Neural cell (in vitro differentiated cells): ENCODE results near the gene MAD1L1. TPM values are rescaled to one million over a fixed set of nuclear protein-coding genes. Genes with fewer than 3 reads are reported as not detected.

ENCODE experiments used
- H2AFZ ChIP-seq: fragments of 200-600, 300-800 bp; sonication (generic), shearing (Covaris generic); 2 replicates; pipeline ENCODE4 v1.6.0; 2014; ENCODE audit warnings: low read depth, mild to moderate bottlenecking, antibody characterized with exemption, low read length, moderate library complexity
- H3F3A ChIP-seq: fragments of 200-600 bp; shearing (Covaris generic); 2 replicates; pipeline ENCODE4 v1.6.1; 2016; ENCODE audit warnings: mild to moderate bottlenecking, moderate library complexity, mixed read lengths, antibody characterized with exemption, low read length; ENCODE audit not compliant: insufficient read depth, poor library complexity, severe bottlenecking
- H3K27ac ChIP-seq: fragments of 200-600, 300-800 bp; sonication (generic), shearing (Covaris generic); 2 replicates; pipeline ENCODE4 v1.5.1; 2014; ENCODE audit warnings: mild to moderate bottlenecking, low read length, moderate library complexity
- H3K27me3 ChIP-seq: fragments of 300-800, 200-600 bp; sonication (generic), shearing (Covaris generic); 2 replicates; pipeline ENCODE4 v1.6.0; 2014; ENCODE audit warnings: mild to moderate bottlenecking, low read depth, low read length, moderate library complexity; ENCODE audit not compliant: insufficient read depth
- H3K36me3 ChIP-seq: fragments of 300-800, 200-600 bp; sonication (generic), shearing (Covaris generic); 2 replicates; pipeline ENCODE4 v1.5.1; 2014; ENCODE audit warnings: mild to moderate bottlenecking, antibody characterized with exemption, low read length, moderate library complexity; ENCODE audit not compliant: insufficient read depth
- H3K4me2 ChIP-seq: fragments of 300-800, 200-600 bp; sonication (generic), shearing (Covaris generic); 2 replicates; pipeline ENCODE4 v1.6.0; 2014; ENCODE audit warnings: mild to moderate bottlenecking, low read length
- H3K4me3 ChIP-seq: fragments of 300-800, 200-600 bp; sonication (generic), shearing (Covaris generic); 2 replicates; pipeline ENCODE4 v1.5.1; 2014; ENCODE audit warnings: mild to moderate bottlenecking, low read length, moderate library complexity
- H3K79me2 ChIP-seq: fragments of 200-600 bp; shearing (Covaris generic); replicated peaks from 2 replicates; pipeline ENCODE4 v1.6.0; 2014; ENCODE audit warnings: mild to moderate bottlenecking, low read length, moderate library complexity; ENCODE audit not compliant: insufficient read depth
- H3K9ac ChIP-seq: fragments of 300-800, 200-600 bp; sonication (generic), shearing (Covaris generic); 2 replicates; pipeline ENCODE4 v1.6.1; 2016; ENCODE audit warnings: mild to moderate bottlenecking, low read length, mixed read lengths
- H3K9me2 ChIP-seq: fragments of 200-600 bp; shearing (Covaris generic); 2 replicates; pipeline ENCODE4 v1.6.1; 2016; ENCODE audit warnings: mild to moderate bottlenecking, low read length, mixed read lengths; ENCODE audit not compliant: insufficient read depth
- H3K9me3 ChIP-seq: fragments of 200-600, 300-800 bp; sonication (generic), shearing (Covaris generic); 2 replicates; pipeline ENCODE4 v1.6.1; 2016; ENCODE audit warnings: mild to moderate bottlenecking, mixed run types, low read length, moderate library complexity, mixed read lengths
- H4K20me1 ChIP-seq: fragments of 200-600 bp; shearing (Covaris generic); 2 replicates; pipeline ENCODE4 v1.6.1; 2016; ENCODE audit warnings: mild to moderate bottlenecking, mixed run types; ENCODE audit not compliant: insufficient read depth
- EP300 ChIP-seq: fragments of 450-650 bp; conservative IDR thresholded peaks from 2 replicates; pipeline ENCODE4 v1.6.1; 2014; ENCODE audit warnings: antibody characterized with exemption, mild to moderate bottlenecking, moderate library complexity; ENCODE audit not compliant: poor library complexity, severe bottlenecking
- EZH2 ChIP-seq: fragments of 200-600, 300-800 bp; shearing (Covaris generic), sonication (generic); IDR thresholded peaks from 2 replicates; pipeline ENCODE4 v1.6.1; 2014; ENCODE audit warnings: antibody characterized with exemption, low read length, borderline replicate concordance, mild to moderate bottlenecking; ENCODE audit not compliant: insufficient read depth, poor library complexity, severe bottlenecking
- MXI1 ChIP-seq: fragments of 450-650 bp; conservative IDR thresholded peaks from 2 replicates; pipeline ENCODE4 v1.6.1; 2014; ENCODE audit warnings: antibody characterized with exemption, mild to moderate bottlenecking; ENCODE audit not compliant: poor library complexity, severe bottlenecking
- POLR2AphosphoS5 ChIP-seq: IDR thresholded peaks from 2 replicates; pipeline ENCODE4 v1.6.1; 2012
- RAD21 ChIP-seq: fragments of 450-650 bp; conservative IDR thresholded peaks from 2 replicates; pipeline ENCODE4 v1.6.1; 2014; ENCODE audit warnings: antibody characterized with exemption, mild to moderate bottlenecking, moderate library complexity
- SMC3 ChIP-seq: fragments of 450-650 bp; conservative IDR thresholded peaks from 2 replicates; pipeline ENCODE4 v1.6.1; 2014; ENCODE audit warnings: antibody characterized with exemption, mild to moderate bottlenecking, moderate library complexity; ENCODE audit not compliant: poor library complexity
- TAF1 ChIP-seq: IDR thresholded peaks from 2 replicates; pipeline ENCODE4 v1.6.1; 2012; ENCODE audit warnings: low read depth
- polyA plus RNA-seq: library from polyadenylated mRNA; depleted of rRNA; stranded (reverse); fragments of >200 nt; gene quantifications from 2 replicates; pipeline ENCODE4 v1.2.3, GENCODE V29; 2014
- TF ChIP-seq, protein P1 (sequence below): fragments of 450-650 bp; IDR thresholded peaks from 2 replicates; pipeline ENCODE4 v1.5.1; 2014; ENCODE audit warnings: antibody characterized with exemption, mild to moderate bottlenecking, moderate library complexity; ENCODE audit not compliant: poor library complexity, severe bottlenecking
- TF ChIP-seq, protein P2 (sequence below): IDR thresholded peaks from 2 replicates; pipeline ENCODE4 v1.6.1; 2012; ENCODE audit warnings: borderline replicate concordance

The MAD1L1 gene
- polyA plus RNA-seq, 1 donor from 2014 or later: 31.4 TPM

DNA sequence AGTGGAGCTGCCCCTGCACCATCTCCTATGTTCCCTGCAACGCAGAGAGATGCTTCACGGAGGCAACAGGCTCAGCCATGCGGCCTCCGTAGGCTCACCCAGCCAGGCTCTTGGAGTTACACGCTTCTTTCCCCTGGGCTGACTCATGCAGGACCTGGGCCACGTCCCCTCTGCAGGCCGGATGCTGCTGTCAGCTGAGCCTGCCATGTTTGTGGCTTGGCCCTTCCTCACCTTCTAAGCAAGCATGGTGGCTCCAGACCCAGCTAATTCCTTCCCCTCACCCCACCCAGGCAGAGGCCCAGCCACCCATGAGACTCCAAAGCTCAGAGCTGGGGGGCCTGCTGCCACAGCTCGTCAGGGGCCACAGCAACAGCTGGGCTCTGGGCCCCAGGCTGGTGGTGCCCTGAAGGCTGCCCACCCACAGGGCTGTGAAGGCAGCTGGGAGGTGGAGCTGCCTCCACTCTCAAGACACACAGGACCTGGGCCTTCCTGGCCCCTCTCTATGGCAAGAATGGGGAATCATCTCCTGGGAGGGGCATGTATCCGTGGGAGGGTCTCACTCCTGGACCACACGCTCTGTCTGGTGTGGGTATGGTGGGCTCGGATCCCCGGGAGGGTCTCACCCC lies 343.1 kb downstream of the MAD1L1 start:
- no peaks in the 10 kb centered on the region for H3K9me2 ChIP-seq
- no peaks in the 10 kb centered on the region for H3F3A ChIP-seq
- no peaks in the 10 kb centered on the region for H3K79me2 ChIP-seq
- H3K4me3 ChIP-seq: no peak overlapping the region
- H4K20me1 ChIP-seq: no peaks in the 10 kb centered on the region
- H3K36me3 ChIP-seq: peaks cover 4% of the 10 kb centered on the region
- H3K27ac ChIP-seq: no peak overlapping the region
- H3K9me3 ChIP-seq: no peaks in the 10 kb centered on the region
- no peaks in the 10 kb centered on the region for H3K27me3 ChIP-seq
- no peak for TF ChIP-seq EP300
- TF ChIP-seq EZH2: no peak
- no peak overlapping the region for H3K9ac ChIP-seq
- no peak overlapping the region for H3K4me2 ChIP-seq
- H2AFZ ChIP-seq: no peak overlapping the region

DNA sequence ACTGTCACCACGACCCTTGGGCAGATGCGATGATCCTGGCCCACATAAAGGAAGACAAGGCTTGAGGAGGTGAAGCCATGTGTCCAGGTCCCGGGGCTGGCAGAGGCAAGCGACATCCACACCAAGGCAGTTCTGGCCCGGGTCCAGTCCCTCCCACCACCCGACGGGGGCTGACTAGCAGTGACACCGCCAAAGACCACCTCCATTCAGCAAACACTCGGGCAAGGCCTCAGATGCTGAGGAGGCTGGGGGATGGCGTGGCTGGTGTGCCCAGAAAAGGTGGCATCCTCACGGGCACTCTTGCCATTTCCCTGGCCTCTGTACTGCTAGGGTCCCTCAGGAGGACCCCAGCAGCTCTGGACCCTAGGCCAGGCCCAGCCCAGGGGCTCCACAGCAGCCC lies 343.7 kb downstream of the MAD1L1 start:
- Histone ChIP-seq H4K20me1 (no peaks in the 10 kb centered on the region), H3F3A (no peaks in the 10 kb centered on the region), H3K4me2 (no peak overlapping the region), H3K9ac (no peak overlapping the region), H3K9me2 (no peaks in the 10 kb centered on the region), H3K36me3 (peaks cover 4% of the 10 kb centered on the region), H3K9me3 (no peaks in the 10 kb centered on the region), H3K27me3 (no peaks in the 10 kb centered on the region), H3K79me2 (no peaks in the 10 kb centered on the region), H3K27ac (no peak overlapping the region), H2AFZ (no peak overlapping the region), H3K4me3 (no peak overlapping the region)
- TF ChIP-seq SMC3 (no peak), TAF1 (no peak), RAD21 (no peak), EZH2 (no peak), MXI1 (no peak), POLR2AphosphoS5 (no peak), EP300 (no peak)
- TF ChIP-seq, protein P1, sequence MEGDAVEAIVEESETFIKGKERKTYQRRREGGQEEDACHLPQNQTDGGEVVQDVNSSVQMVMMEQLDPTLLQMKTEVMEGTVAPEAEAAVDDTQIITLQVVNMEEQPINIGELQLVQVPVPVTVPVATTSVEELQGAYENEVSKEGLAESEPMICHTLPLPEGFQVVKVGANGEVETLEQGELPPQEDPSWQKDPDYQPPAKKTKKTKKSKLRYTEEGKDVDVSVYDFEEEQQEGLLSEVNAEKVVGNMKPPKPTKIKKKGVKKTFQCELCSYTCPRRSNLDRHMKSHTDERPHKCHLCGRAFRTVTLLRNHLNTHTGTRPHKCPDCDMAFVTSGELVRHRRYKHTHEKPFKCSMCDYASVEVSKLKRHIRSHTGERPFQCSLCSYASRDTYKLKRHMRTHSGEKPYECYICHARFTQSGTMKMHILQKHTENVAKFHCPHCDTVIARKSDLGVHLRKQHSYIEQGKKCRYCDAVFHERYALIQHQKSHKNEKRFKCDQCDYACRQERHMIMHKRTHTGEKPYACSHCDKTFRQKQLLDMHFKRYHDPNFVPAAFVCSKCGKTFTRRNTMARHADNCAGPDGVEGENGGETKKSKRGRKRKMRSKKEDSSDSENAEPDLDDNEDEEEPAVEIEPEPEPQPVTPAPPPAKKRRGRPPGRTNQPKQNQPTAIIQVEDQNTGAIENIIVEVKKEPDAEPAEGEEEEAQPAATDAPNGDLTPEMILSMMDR: no peak
- TF ChIP-seq, protein P2, sequence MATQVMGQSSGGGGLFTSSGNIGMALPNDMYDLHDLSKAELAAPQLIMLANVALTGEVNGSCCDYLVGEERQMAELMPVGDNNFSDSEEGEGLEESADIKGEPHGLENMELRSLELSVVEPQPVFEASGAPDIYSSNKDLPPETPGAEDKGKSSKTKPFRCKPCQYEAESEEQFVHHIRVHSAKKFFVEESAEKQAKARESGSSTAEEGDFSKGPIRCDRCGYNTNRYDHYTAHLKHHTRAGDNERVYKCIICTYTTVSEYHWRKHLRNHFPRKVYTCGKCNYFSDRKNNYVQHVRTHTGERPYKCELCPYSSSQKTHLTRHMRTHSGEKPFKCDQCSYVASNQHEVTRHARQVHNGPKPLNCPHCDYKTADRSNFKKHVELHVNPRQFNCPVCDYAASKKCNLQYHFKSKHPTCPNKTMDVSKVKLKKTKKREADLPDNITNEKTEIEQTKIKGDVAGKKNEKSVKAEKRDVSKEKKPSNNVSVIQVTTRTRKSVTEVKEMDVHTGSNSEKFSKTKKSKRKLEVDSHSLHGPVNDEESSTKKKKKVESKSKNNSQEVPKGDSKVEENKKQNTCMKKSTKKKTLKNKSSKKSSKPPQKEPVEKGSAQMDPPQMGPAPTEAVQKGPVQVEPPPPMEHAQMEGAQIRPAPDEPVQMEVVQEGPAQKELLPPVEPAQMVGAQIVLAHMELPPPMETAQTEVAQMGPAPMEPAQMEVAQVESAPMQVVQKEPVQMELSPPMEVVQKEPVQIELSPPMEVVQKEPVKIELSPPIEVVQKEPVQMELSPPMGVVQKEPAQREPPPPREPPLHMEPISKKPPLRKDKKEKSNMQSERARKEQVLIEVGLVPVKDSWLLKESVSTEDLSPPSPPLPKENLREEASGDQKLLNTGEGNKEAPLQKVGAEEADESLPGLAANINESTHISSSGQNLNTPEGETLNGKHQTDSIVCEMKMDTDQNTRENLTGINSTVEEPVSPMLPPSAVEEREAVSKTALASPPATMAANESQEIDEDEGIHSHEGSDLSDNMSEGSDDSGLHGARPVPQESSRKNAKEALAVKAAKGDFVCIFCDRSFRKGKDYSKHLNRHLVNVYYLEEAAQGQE: no peak
